OCI-LY3 (cell line): ENCODE data around the gene CHERP.
A peak's percentile ranks its signal among the peaks of the same experiment; 100 is the strongest.
"Not testable (repeated sequence)": the region's sequence is repeated elsewhere in the genome, so short reads cannot be mapped to it uniquely, and the experiment has no call there.

Experiments used
- H2AFZ ChIP-seq: fragments of 200-600, 300-600 bp; shearing (Covaris generic); 2 replicates; pipeline ENCODE4 v1.6.0; 2014; ENCODE audit warnings: antibody characterized with exemption, low read depth, low read length
- H3K27ac ChIP-seq: fragments of 200-600, 300-600 bp; sonication (generic); 2 replicates; pipeline ENCODE4 v1.5.1; 2014; ENCODE audit warnings: mild to moderate bottlenecking, low read length, moderate library complexity, mixed read lengths
- H3K27me3 ChIP-seq: fragments of 200-600, 300-600 bp; sonication (generic); 2 replicates; pipeline ENCODE4 v1.6.1; 2014; ENCODE audit warnings: low read depth, low read length, mixed read lengths
- H3K36me3 ChIP-seq: fragments of 200-600, 300-600 bp; sonication (generic); replicated peaks from 2 replicates; pipeline ENCODE3; 2014; ENCODE audit warnings: low read depth, low read length, mixed read lengths
- H3K4me1 ChIP-seq: fragments of 300-600, 200-600 bp; sonication (generic); 2 replicates; pipeline ENCODE4 v1.6.1; 2014; ENCODE audit warnings: low read length, mixed read lengths
- H3K4me2 ChIP-seq: fragments of 200-600, 300-600 bp; sonication (generic); 2 replicates; pipeline ENCODE4 v1.6.1; 2014; ENCODE audit warnings: low read length, mixed read lengths
- H3K4me3 ChIP-seq: fragments of 300-600, 200-600 bp; sonication (generic); 2 replicates; pipeline ENCODE4 v1.5.1; 2014; ENCODE audit warnings: antibody characterized with exemption, mild to moderate bottlenecking, low read length, moderate library complexity
- H3K79me2 ChIP-seq: fragments of 300-600, 200-600 bp; shearing (Covaris generic); 2 replicates; pipeline ENCODE4 v1.6.1; 2014; ENCODE audit warnings: mild to moderate bottlenecking, low read length, mixed read lengths
- H3K9ac ChIP-seq: fragments of 300-600, 200-600 bp; shearing (Covaris generic); 2 replicates; pipeline ENCODE4 v1.6.0; 2014; ENCODE audit warnings: mild to moderate bottlenecking, low read length, moderate library complexity
- H3K9me3 ChIP-seq: fragments of 200-600, 300-600 bp; shearing (Covaris generic); 2 replicates; pipeline ENCODE4 v1.6.1; 2014; ENCODE audit warnings: low read length, mixed read lengths; ENCODE audit not compliant: insufficient read depth
- H4K20me1 ChIP-seq: fragments of 200-600, 300-600 bp; sonication (generic); 2 replicates; pipeline ENCODE4 v1.6.1; 2016; ENCODE audit warnings: low read length, mixed read lengths; ENCODE audit not compliant: insufficient read depth
- CTCF ChIP-seq: fragments of 200-600, 300-600 bp; sonication (generic); IDR thresholded peaks from 2 replicates; pipeline ENCODE4 v1.5.1; 2014; ENCODE audit warnings: antibody characterized with exemption, low read length, low read depth
- EZH2phosphoT487 ChIP-seq: fragments of 200-600 bp; shearing (Covaris generic); IDR thresholded peaks from 2 replicates; pipeline ENCODE4 v1.6.1; 2018; ENCODE audit warnings: antibody characterized with exemption, mixed run types, low read depth

Gene CHERP

DNA sequence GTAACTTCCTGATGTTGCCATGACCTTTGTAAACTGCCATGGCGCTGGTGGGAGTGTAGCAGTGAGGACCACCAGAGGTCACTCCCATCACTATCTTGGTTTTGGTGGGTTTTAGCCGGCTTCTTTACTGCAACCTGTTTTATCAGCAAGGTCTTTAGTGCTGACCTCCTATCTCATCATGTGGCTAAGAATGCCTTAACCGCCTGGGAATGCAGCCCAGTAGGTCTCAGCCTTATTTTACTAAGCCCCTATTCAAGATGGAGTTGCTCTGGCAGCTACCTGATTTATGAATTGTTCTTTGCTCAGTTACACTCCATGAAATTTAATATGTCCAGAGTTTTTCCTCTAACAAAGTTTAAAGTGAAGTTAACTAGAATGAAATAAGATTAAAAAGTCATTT lies 65.8 kb downstream of the CHERP start:
- Histone ChIP-seq H3K27me3 (no peaks in the 10 kb centered on the region), H2AFZ (no peak overlapping the region), H3K27ac (no peak overlapping the region), H3K4me3 (no peak overlapping the region), H3K9me3 (no peaks in the 10 kb centered on the region), H3K36me3 (peaks cover 3% of the 10 kb centered on the region), H3K4me1 (peaks cover 17% of the 10 kb centered on the region), H4K20me1 (no peaks in the 10 kb centered on the region), H3K4me2 (no peak overlapping the region), H3K79me2 (peaks cover 3% of the 10 kb centered on the region; the same call in 1 of the 2 replicates), H3K9ac (no peak overlapping the region)
- TF ChIP-seq EZH2phosphoT487 (no peak), CTCF (no peak)

DNA sequence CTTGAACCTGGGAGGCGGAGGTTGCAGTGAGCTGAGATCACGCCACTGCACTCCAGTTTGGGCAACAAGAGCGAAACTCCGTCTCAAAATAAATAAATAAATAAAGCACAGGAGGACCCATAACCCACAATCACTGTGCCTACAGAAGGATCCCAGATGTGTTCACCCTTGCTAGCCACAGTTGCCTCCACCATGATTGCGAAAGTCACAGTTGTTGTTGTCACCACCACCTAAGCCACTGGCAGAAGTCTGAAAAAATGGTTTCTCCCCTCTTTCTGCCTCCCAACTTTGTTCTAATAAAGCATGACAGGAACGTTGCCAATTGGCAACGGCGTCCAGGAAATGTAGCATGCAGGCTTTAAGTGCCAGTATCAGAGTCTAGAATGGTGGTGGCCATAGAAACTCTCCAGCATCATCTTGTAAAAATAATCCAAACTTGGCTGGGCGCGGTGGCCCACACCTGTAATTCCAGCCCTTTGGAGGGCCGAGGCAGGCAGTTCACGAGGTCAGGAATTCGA lies 68.3 kb downstream of the CHERP start:
- TF ChIP-seq EZH2phosphoT487 (no peak), CTCF (no peak)
- H3K36me3 ChIP-seq = peaks cover 8% of the 10 kb centered on the region
- no peak overlapping the region for H3K4me2 ChIP-seq
- no peaks in the 10 kb centered on the region for H3K9me3 ChIP-seq
- peaks cover 26% of the 10 kb centered on the region for H3K4me1 ChIP-seq
- peaks cover 18% of the 10 kb centered on the region for H4K20me1 ChIP-seq
- peaks cover 27% of the 10 kb centered on the region for H3K79me2 ChIP-seq
- no peak overlapping the region for H3K9ac ChIP-seq
- no peak overlapping the region for H2AFZ ChIP-seq
- 0 out of 2 replicates have a peak overlapping the region, but pooled peaks have one; percentile 59 for H3K27ac ChIP-seq
- H3K4me3 ChIP-seq = no peak overlapping the region
- H3K27me3 ChIP-seq = no peaks in the 10 kb centered on the region

DNA sequence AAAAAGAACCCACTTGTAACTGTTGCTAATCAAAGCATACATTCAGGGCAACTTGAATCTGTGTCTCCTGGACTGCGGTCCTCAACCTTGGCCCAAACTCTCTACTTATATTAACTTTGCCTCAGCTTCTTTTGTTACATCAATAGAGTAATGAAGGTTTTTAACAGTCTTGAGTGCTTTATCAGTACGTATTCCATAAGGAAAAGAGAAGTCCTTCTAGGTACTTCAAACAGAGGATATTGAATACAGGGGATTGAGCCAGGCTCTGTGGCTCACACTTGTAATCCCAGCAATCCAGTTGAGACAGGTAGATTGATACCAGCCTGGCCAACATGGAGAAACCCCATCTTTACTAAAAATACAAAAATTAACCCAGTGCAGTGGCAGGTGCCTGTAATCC lies 69.2 kb downstream of the CHERP start:
- Histone ChIP-seq H3K27ac (no peak overlapping the region), H3K4me1 (peaks cover 26% of the 10 kb centered on the region), H2AFZ (no peak overlapping the region), H4K20me1 (peaks cover 25% of the 10 kb centered on the region), H3K4me3 (no peak overlapping the region), H3K79me2 (peaks cover 37% of the 10 kb centered on the region), H3K9me3 (no peaks in the 10 kb centered on the region), H3K9ac (no peak overlapping the region), H3K27me3 (no peaks in the 10 kb centered on the region), H3K36me3 (peaks cover 8% of the 10 kb centered on the region), H3K4me2 (no peak overlapping the region)
- TF ChIP-seq EZH2phosphoT487 = no peak
- TF ChIP-seq CTCF = no peak

DNA sequence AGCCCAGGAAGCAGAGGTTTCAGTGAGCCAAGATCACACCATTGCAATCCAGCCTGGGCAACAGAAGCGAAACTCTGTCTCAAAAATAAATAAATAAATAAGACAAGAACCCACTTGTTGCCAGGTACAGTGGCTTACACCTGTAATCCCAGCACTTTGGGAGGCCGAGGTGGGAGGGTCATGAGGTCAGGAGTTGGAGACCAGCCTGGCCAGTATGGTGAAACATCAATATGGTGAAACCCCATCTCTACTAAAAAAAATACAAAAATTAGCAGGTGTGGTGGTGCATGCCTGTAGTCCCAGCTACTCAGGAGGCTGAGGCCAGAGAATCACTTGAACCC lies 69.7 kb downstream of the CHERP start:
- H3K4me1 ChIP-seq = peaks cover 26% of the 10 kb centered on the region
- not testable (repeated sequence) for H3K27me3 ChIP-seq
- peak overlapping the region; percentile 86 for H3K4me2 ChIP-seq

More for the DNA sequence above, 69.7 kb downstream of the CHERP start:
- H3K36me3 ChIP-seq, H2AFZ ChIP-seq, H3K9me3 ChIP-seq, H3K27ac ChIP-seq: not testable (repeated sequence)
- peak overlapping the region; percentile 85 for H3K4me3 ChIP-seq
- peak overlapping the region; percentile 71 for H3K9ac ChIP-seq
- peaks cover 30% of the 10 kb centered on the region for H4K20me1 ChIP-seq
- H3K79me2 ChIP-seq = peaks cover 41% of the 10 kb centered on the region
